ENCODE results near the gene ZMIZ1.

The ZMIZ1 gene

DNA sequence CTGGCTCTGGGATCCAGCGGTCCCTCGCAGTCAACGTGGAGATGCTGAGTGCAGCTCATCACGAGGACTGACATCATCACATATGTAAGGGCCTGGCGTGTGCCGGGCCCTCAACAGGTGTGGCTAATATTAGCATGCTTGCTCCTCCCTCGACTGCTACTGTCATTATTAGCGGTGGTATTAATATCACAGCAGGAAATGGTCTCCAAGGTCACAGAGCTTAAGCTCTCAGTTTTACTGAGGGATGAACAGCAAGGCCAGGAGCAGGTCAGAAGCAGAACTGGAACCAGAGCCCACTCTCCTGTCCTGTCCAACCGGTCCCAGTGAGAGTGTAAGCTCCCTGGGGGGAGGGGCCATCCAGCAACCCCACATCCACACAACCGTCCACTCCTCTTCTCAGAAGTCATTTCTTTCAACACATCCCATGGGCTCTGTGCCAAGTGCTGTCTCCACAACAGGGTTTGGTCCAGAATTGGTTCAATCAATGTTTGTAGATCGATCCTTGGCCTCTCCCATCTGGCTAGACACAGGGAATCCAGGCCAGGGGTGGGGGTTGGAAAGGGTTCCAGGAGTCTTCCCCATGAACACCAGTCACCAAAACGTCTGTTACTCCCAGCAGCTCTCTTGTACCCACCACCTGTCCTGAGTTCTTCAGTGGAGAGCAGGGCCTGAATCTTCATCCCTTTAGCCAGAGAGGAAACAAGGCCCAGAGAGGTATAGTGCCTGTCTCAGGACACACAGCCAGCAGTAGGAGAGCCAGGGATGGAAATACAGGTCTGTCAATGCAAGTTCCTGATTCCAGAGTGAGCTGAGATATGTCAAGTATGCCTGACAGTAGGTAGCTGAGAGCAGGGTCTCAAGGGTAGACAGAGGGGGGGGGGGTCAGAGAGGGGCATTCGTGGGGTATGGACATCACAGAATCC, 45.3 kb upstream of the ZMIZ1 start:
- Histone ChIP-seq H3K4me1 (ENCODE audit: control insufficient read depth in 5 of 5, insufficient read depth in 5 of 5, low read length in 5 of 5) (peaks cover 0 to 15% (median 10%) of the 10 kb centered on the region in 5 donors), H3K9me3 (ENCODE audit: control insufficient read depth in 5 of 5, low read length in 5 of 5) (no peaks in the 10 kb centered on the region), H3K27me3 (ENCODE audit: control insufficient read depth in 5 of 5, insufficient read depth in 4 of 5, low read length in 5 of 5) (peaks cover 0 to 4% (median 0%) of the 10 kb centered on the region in 5 donors), H3K9ac (ENCODE audit: low read length in 5 of 5) (no peak overlapping the region), H3K36me3 (ENCODE audit: control insufficient read depth in 5 of 5, insufficient read depth in 5 of 5, low read length in 5 of 5) (no peaks in the 10 kb centered on the region), H3K27ac (ENCODE audit: low read depth, low read length) (no peak overlapping the region), H3K4me3 (ENCODE audit: low read depth in 1 of 5, low read length in 5 of 5) (no peak overlapping the region)

GRCh38 chr10:79024296-79024695, 44.5 kb upstream of the ZMIZ1 start:
- no peaks in the 10 kb centered on the region for H3K9me3 ChIP-seq (ENCODE audit: control insufficient read depth in 5 of 5, low read length in 5 of 5)
- no peak overlapping the region for H3K9ac ChIP-seq (ENCODE audit: low read length in 5 of 5)
- H3K4me1 ChIP-seq (ENCODE audit: control insufficient read depth in 5 of 5, insufficient read depth in 5 of 5, low read length in 5 of 5) = peaks cover 0 to 15% (median 10%) of the 10 kb centered on the region in 5 donors
- no peak overlapping the region for H3K4me3 ChIP-seq (ENCODE audit: low read depth in 1 of 5, low read length in 5 of 5)
- H3K27me3 ChIP-seq (ENCODE audit: control insufficient read depth in 5 of 5, insufficient read depth in 4 of 5, low read length in 5 of 5) = peaks cover 0 to 4% (median 0%) of the 10 kb centered on the region in 5 donors
- no peak overlapping the region for H3K27ac ChIP-seq (ENCODE audit: low read depth, low read length)
- H3K36me3 ChIP-seq (ENCODE audit: control insufficient read depth in 5 of 5, insufficient read depth in 5 of 5, low read length in 5 of 5) = no peaks in the 10 kb centered on the region

GRCh38 chr10:79024720-79025198, 44.0 kb upstream of the ZMIZ1 start:
- Histone ChIP-seq H3K27ac (ENCODE audit: low read depth, low read length) (no peak overlapping the region), H3K9me3 (ENCODE audit: control insufficient read depth in 5 of 5, low read length in 5 of 5) (no peaks in the 10 kb centered on the region), H3K9ac (ENCODE audit: low read length in 5 of 5) (no peak overlapping the region), H3K27me3 (ENCODE audit: control insufficient read depth in 5 of 5, insufficient read depth in 4 of 5, low read length in 5 of 5) (peaks cover 0 to 4% (median 0%) of the 10 kb centered on the region in 5 donors), H3K4me1 (ENCODE audit: control insufficient read depth in 5 of 5, insufficient read depth in 5 of 5, low read length in 5 of 5) (peaks cover 0 to 15% (median 10%) of the 10 kb centered on the region in 5 donors), H3K4me3 (ENCODE audit: low read depth in 1 of 5, low read length in 5 of 5) (no peak overlapping the region), H3K36me3 (ENCODE audit: control insufficient read depth in 5 of 5, insufficient read depth in 5 of 5, low read length in 5 of 5) (no peaks in the 10 kb centered on the region)

DNA sequence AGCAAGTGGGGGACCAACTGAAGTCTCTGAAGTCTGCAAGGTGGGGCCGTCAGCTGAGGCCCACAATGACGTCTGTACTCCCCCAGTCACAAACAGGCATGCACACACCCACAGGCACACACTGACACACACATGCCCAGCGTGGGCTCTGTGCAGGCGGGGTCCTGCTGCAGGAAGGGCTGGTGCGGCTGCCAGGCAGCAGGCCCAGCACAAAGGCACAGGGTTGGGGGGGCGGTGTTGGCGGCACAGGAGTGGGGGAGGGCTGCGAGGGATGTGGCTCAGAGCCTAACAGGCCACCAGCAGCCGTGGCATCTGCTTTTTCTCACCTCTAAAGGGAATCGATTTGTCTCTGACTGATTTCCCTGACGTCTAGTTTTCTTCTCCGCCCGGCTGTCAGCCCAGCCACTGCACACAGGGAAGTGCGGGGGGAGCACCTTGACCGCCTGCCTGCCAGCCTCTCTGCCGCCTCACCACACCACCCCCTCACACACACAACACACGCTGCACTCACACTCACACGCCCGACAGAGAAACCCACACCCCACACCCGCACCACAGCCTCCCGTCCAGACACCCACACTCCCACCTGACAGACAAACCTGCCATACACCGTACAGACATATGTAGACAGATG, 43.5 kb upstream of the ZMIZ1 start:
- Histone ChIP-seq H3K4me3 (ENCODE audit: low read depth in 1 of 5, low read length in 5 of 5) (no peak overlapping the region), H3K27me3 (ENCODE audit: control insufficient read depth in 5 of 5, insufficient read depth in 4 of 5, low read length in 5 of 5) (peaks cover 0 to 4% (median 0%) of the 10 kb centered on the region in 5 donors), H3K9ac (ENCODE audit: low read length in 5 of 5) (no peak overlapping the region), H3K36me3 (ENCODE audit: control insufficient read depth in 5 of 5, insufficient read depth in 5 of 5, low read length in 5 of 5) (no peaks in the 10 kb centered on the region), H3K27ac (ENCODE audit: low read depth, low read length) (no peak overlapping the region), H3K4me1 (ENCODE audit: control insufficient read depth in 5 of 5, insufficient read depth in 5 of 5, low read length in 5 of 5) (peaks cover 0 to 15% (median 10%) of the 10 kb centered on the region in 5 donors), H3K9me3 (ENCODE audit: control insufficient read depth in 5 of 5, low read length in 5 of 5) (no peaks in the 10 kb centered on the region)

DNA sequence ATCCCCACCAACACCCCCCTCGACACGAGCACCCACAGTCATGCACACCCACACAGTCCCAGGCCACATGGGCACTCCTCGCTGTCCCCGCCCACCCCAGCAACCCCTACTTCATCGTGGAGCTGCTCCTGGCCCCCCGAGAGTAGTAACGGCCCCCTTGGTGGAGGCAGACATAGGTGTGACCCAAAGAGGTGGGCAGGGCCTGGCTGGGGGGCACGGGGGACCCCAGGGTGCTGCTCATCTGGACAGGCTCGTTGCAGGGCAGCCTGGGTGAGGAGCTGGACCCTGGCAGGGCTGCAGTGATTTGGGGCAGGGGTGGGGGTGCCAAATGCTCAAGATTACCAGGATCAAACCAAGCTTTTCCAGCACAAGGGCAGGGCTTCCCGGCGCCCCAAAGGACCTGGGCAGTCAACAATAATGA, 42.4 kb upstream of the ZMIZ1 start:
- H3K27ac ChIP-seq (ENCODE audit: low read depth, low read length) = no peak overlapping the region
- no peak overlapping the region for H3K4me3 ChIP-seq (ENCODE audit: low read depth in 1 of 5, low read length in 5 of 5)
- H3K27me3 ChIP-seq (ENCODE audit: control insufficient read depth in 5 of 5, insufficient read depth in 4 of 5, low read length in 5 of 5) = peaks cover 0 to 4% (median 0%) of the 10 kb centered on the region in 5 donors
- H3K4me1 ChIP-seq (ENCODE audit: control insufficient read depth in 5 of 5, insufficient read depth in 5 of 5, low read length in 5 of 5) = peaks cover 0 to 15% (median 10%) of the 10 kb centered on the region in 5 donors
- H3K9ac ChIP-seq (ENCODE audit: low read length in 5 of 5) = no peak overlapping the region
- H3K36me3 ChIP-seq (ENCODE audit: control insufficient read depth in 5 of 5, insufficient read depth in 5 of 5, low read length in 5 of 5) = no peaks in the 10 kb centered on the region
- H3K9me3 ChIP-seq (ENCODE audit: control insufficient read depth in 5 of 5, low read length in 5 of 5) = no peaks in the 10 kb centered on the region

- Histone ChIP-seq H3K9me3 (ENCODE audit: control insufficient read depth in 5 of 5, low read length in 5 of 5) (no peaks in the 10 kb centered on the region), H3K9ac (ENCODE audit: low read length in 5 of 5) (no peak overlapping the region), H3K4me3 (ENCODE audit: low read depth in 1 of 5, low read length in 5 of 5) (no peak overlapping the region), H3K4me1 (ENCODE audit: control insufficient read depth in 5 of 5, insufficient read depth in 5 of 5, low read length in 5 of 5) (peaks cover 0 to 15% (median 10%) of the 10 kb centered on the region in 5 donors), H3K27ac (ENCODE audit: low read depth, low read length) (no peak overlapping the region), H3K36me3 (ENCODE audit: control insufficient read depth in 5 of 5, insufficient read depth in 5 of 5, low read length in 5 of 5) (no peaks in the 10 kb centered on the region), H3K27me3 (ENCODE audit: control insufficient read depth in 5 of 5, insufficient read depth in 4 of 5, low read length in 5 of 5) (peaks cover 0 to 4% (median 0%) of the 10 kb centered on the region in 5 donors)
Observed at GRCh38 chr10:79026806-79027146, 42.0 kb upstream of the ZMIZ1 start.

- Histone ChIP-seq H3K36me3 (ENCODE audit: control insufficient read depth in 5 of 5, insufficient read depth in 5 of 5, low read length in 5 of 5) (no peaks in the 10 kb centered on the region), H3K27ac (ENCODE audit: low read depth, low read length) (no peak overlapping the region), H3K9ac (ENCODE audit: low read length in 5 of 5) (no peak overlapping the region), H3K9me3 (ENCODE audit: control insufficient read depth in 5 of 5, low read length in 5 of 5) (no peaks in the 10 kb centered on the region), H3K4me3 (ENCODE audit: low read depth in 1 of 5, low read length in 5 of 5) (no peak overlapping the region), H3K27me3 (ENCODE audit: control insufficient read depth in 5 of 5, insufficient read depth in 4 of 5, low read length in 5 of 5) (peaks cover 0 to 4% (median 0%) of the 10 kb centered on the region in 5 donors), H3K4me1 (ENCODE audit: control insufficient read depth in 5 of 5, insufficient read depth in 5 of 5, low read length in 5 of 5) (peaks cover 0 to 15% (median 10%) of the 10 kb centered on the region in 5 donors)
Observed at GRCh38 chr10:79027147-79028055, 41.4 kb upstream of the ZMIZ1 start.

GRCh38 chr10:79028056-79028430, 40.7 kb upstream of the ZMIZ1 start:
- H3K4me3 ChIP-seq (ENCODE audit: low read depth in 1 of 5, low read length in 5 of 5) = no peak overlapping the region
- peaks cover 0 to 10% (median 5%) of the 10 kb centered on the region in 5 donors for H3K4me1 ChIP-seq (ENCODE audit: control insufficient read depth in 5 of 5, insufficient read depth in 5 of 5, low read length in 5 of 5)
- no peak overlapping the region for H3K9ac ChIP-seq (ENCODE audit: low read length in 5 of 5)
- H3K36me3 ChIP-seq (ENCODE audit: control insufficient read depth in 5 of 5, insufficient read depth in 5 of 5, low read length in 5 of 5) = no peaks in the 10 kb centered on the region
- H3K9me3 ChIP-seq (ENCODE audit: control insufficient read depth in 5 of 5, low read length in 5 of 5) = no peaks in the 10 kb centered on the region
- peaks cover 0 to 4% (median 0%) of the 10 kb centered on the region in 5 donors for H3K27me3 ChIP-seq (ENCODE audit: control insufficient read depth in 5 of 5, insufficient read depth in 4 of 5, low read length in 5 of 5)
- no peak overlapping the region for H3K27ac ChIP-seq (ENCODE audit: low read depth, low read length)

- Histone ChIP-seq H3K27ac (ENCODE audit: low read depth, low read length) (no peak overlapping the region), H3K9ac (ENCODE audit: low read length in 5 of 5) (no peak overlapping the region), H3K27me3 (ENCODE audit: control insufficient read depth in 5 of 5, insufficient read depth in 4 of 5, low read length in 5 of 5) (peaks cover 0 to 4% (median 0%) of the 10 kb centered on the region in 5 donors), H3K4me1 (ENCODE audit: control insufficient read depth in 5 of 5, insufficient read depth in 5 of 5, low read length in 5 of 5) (peaks cover 0 to 5% (median 2%) of the 10 kb centered on the region in 5 donors), H3K4me3 (ENCODE audit: low read depth in 1 of 5, low read length in 5 of 5) (no peak overlapping the region), H3K9me3 (ENCODE audit: control insufficient read depth in 5 of 5, low read length in 5 of 5) (no peaks in the 10 kb centered on the region), H3K36me3 (ENCODE audit: control insufficient read depth in 5 of 5, insufficient read depth in 5 of 5, low read length in 5 of 5) (no peaks in the 10 kb centered on the region)
Observed at GRCh38 chr10:79028451-79029010, 40.2 kb upstream of the ZMIZ1 start.
